ENCODE data around the gene PIK3R4.

PIK3R4 gene

GRCh38 chr3:130640027-130640426 is 106.6 kb downstream of the PIK3R4 start:
- no peak for DNase-seq (ENCODE audit: low read depth)

DNA sequence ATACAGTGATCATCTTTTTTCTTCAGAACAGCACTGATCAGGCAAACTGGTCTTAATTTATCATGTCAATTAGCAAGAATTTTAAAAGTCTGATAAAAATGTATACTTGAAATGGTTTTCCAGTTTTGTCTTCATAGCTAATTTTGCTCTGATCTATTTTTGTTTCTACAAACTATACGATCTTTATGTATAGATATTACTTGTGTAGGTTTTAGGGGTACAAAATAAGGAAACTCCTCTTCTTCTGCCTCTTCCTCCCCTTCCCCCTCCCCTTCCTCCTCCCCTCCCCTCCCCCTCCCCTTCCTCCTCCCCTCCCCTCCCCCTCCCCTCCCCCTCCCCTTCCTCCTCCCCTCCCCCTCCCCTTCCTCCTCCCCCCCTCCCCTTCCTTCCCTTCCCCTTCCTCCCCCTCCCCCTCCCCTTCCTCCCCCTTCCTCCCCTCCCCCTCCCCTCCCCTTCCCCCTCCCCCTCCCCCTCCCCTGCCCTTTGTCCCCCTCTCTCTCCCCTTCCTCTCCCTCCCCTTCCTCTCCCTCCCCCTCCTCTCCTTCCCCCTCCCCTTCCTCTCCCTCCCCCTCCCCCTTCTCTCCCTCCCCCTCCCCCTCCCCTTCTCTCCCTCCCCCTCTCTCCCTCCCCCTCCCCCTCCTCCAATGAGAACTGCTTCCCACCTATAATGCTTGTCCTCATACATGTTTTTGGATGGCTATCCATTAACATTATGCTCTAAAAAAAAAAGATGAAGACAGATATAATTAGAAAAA is 110.0 kb downstream of the PIK3R4 start:
- DNase-seq (ENCODE audit: low read depth): no peak

DNA sequence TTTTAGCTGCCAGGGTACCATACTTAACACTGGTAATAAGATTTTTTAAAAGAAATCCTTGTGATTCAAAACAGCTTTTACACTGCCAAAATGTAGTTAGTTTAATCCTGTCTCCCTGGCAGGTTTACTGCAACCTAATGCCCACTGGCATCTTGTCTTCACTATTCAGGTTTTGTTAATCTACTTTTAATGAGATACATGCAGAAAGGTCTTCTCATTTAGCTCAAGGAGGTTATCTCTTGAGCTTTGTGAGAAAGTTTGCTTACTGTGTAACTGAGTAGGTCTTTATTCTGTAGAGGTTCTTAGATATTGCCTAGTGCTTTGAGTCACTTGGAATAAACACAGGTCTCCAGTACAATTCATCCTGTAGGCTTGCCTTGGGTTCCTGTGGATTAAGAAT is 110.7 kb downstream of the PIK3R4 start:
- DNase-seq (ENCODE audit: low read depth): no peak

DNA sequence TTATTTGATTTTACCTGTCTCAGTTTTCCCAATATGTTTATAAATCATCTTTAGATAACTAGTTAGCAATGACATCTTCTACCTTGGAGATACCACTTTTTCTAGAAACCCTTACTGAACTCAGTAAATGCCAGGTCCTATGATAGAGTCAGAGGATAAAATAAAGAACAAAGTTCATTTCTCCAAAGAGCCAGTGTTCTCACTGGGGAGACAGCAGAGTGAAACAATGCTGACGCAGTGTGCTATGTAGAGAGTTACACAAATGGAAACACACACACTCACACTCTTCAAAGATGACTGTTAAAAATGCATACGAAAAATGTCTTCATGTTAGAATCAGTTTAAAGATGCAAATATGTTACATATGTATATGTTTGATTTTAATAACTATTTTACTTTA is 111.3 kb downstream of the PIK3R4 start:
- DNase-seq (ENCODE audit: low read depth): no peak
